Measurements from ENCODE around the gene CFAP119. TPM values are rescaled to one million over a fixed set of nuclear protein-coding genes. Genes with fewer than 3 reads are reported as not detected.

CFAP119 gene
- total and polyA plus RNA-seq, 2 experiments from 2014 or later: 5.0 to 6.1 TPM

DNA sequence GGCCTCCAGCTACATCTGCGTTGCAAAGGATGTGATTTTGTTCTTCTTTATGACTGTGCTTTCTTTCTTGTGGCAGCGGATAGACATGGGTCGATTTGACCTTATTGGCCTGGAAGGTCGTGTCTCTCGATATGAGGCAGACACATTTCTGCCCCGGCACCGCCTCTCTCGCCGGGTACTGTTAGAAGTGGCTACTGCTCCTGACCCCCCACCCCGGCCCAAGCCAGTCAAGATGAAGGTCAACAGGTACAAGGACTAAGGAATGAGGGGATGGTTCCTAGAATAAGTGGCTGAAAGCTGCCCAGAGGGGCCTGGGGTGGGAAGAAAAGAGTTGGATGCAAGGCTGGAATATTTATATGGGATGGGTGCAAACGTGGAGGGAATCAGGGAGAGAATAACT, 41.8 kb downstream of the CFAP119 start:
- H2AFZ ChIP-seq: no peak overlapping the region
- H3K9me3 ChIP-seq (ENCODE audit: low read depth): no peaks in the 10 kb centered on the region
- no peak for DNase-seq (ENCODE audit: low spot score)
- H3K9me2 ChIP-seq (replicated peaks; ENCODE audit: insufficient read depth): no peaks in the 10 kb centered on the region
- H4K20me1 ChIP-seq (ENCODE audit: insufficient read depth, poor library complexity, severe bottlenecking): peaks cover 19% of the 10 kb centered on the region
- H3K79me2 ChIP-seq: peaks cover 44% of the 10 kb centered on the region
- H3K36me3 ChIP-seq (replicated peaks; ENCODE audit: insufficient read depth, low read depth): peaks cover 4% of the 10 kb centered on the region
- no peak overlapping the region for H3K4me2 ChIP-seq
- 95% methylated on average over 11 of the region's 11 CpGs for WGBS (ENCODE audit: low lambda C conversion rate, missing lambda C conversion rate)
- TF ChIP-seq EZH2 (IDR thresholded peaks at IDR 0.05; ENCODE audit: borderline replicate concordance): no peak
- TF ChIP-seq, protein P1, sequence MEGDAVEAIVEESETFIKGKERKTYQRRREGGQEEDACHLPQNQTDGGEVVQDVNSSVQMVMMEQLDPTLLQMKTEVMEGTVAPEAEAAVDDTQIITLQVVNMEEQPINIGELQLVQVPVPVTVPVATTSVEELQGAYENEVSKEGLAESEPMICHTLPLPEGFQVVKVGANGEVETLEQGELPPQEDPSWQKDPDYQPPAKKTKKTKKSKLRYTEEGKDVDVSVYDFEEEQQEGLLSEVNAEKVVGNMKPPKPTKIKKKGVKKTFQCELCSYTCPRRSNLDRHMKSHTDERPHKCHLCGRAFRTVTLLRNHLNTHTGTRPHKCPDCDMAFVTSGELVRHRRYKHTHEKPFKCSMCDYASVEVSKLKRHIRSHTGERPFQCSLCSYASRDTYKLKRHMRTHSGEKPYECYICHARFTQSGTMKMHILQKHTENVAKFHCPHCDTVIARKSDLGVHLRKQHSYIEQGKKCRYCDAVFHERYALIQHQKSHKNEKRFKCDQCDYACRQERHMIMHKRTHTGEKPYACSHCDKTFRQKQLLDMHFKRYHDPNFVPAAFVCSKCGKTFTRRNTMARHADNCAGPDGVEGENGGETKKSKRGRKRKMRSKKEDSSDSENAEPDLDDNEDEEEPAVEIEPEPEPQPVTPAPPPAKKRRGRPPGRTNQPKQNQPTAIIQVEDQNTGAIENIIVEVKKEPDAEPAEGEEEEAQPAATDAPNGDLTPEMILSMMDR (IDR thresholded peaks at IDR 0.05; ENCODE audit: poor library complexity): no peak
- no peak for TF ChIP-seq EZH2phosphoT487 (IDR thresholded peaks at IDR 0.05; ENCODE audit: low read depth, severe bottlenecking, unreplicated experiment)
- H3K27ac ChIP-seq: no peak overlapping the region
- no peaks in the 10 kb centered on the region for H3K4me1 ChIP-seq (ENCODE audit: insufficient read depth)
- no peak overlapping the region for H3K4me3 ChIP-seq
- no peaks in the 10 kb centered on the region for H3K27me3 ChIP-seq

DNA sequence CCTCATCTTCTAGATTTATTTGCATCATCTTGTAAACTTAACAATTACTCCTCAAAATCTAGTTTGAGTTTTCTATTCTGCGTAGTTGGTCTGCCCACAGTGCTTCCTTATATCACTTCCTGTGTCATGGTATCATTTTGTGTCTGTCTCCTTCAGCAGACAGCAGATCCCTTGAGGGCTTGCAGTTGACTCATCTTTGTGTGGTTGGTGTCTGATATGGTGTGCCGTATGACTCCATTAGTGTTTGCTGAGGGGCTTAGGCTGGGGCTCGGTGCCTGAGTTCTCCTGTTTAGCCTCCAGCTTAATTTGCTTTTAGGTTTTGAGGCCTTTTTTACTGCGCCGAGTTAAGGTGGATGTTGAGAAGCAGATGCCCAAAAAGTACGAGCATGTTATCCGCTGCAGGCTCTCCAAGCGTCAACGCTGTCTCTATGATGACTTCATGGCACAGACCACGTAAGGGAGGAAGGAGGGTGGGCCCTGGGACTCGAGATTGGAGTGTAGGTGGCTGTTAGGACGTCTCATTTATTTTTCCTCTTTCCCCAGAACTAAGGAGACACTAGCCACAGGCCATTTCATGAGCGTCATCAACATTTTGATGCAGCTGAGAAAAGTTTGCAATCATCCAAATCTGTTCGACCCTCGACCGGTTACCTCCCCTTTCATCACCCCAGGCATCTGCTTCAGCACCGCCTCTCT, 46.0 kb downstream of the CFAP119 start:
- no peaks in the 10 kb centered on the region for H3K9me3 ChIP-seq (ENCODE audit: low read depth)
- no peaks in the 10 kb centered on the region for H3K4me1 ChIP-seq (ENCODE audit: insufficient read depth)
- no peak for TF ChIP-seq EZH2 (IDR thresholded peaks at IDR 0.05; ENCODE audit: borderline replicate concordance)
- no peak for TF ChIP-seq EZH2phosphoT487 (IDR thresholded peaks at IDR 0.05; ENCODE audit: low read depth, severe bottlenecking, unreplicated experiment)
- peak overlapping the region; percentile 74 for H3K27ac ChIP-seq
- H3K36me3 ChIP-seq (replicated peaks; ENCODE audit: insufficient read depth, low read depth): peaks cover 4% of the 10 kb centered on the region
- 87% methylated on average over 17 of the region's 17 CpGs for WGBS (ENCODE audit: low lambda C conversion rate, missing lambda C conversion rate)
- H3K4me2 ChIP-seq: no peak overlapping the region
- no peaks in the 10 kb centered on the region for H3K9me2 ChIP-seq (replicated peaks; ENCODE audit: insufficient read depth)
- H3K79me2 ChIP-seq: peaks cover 44% of the 10 kb centered on the region
- no peak overlapping the region for H2AFZ ChIP-seq
- no peaks in the 10 kb centered on the region for H3K27me3 ChIP-seq
- no peak for DNase-seq (ENCODE audit: low spot score)
- H4K20me1 ChIP-seq (ENCODE audit: insufficient read depth, poor library complexity, severe bottlenecking): peaks cover 22% of the 10 kb centered on the region
- no peak overlapping the region for H3K4me3 ChIP-seq

DNA sequence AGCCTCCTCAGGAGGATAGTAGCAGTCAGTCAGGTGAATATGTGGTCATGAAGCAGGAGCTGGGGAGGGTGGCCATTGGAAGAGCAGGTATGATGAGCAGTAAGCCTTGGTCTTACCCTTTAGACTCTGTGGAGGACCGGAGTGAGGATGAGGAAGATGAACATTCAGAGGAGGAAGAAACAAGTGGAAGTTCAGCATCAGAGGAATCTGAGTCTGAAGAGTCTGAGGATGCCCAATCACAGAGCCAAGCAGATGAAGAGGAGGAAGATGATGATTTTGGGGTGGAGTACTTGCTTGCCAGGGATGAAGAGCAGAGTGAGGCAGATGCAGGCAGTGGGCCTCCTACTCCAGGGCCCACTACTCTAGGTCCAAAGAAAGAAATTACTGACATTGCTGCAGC, 50.1 kb downstream of the CFAP119 start:
- peaks cover under 1% of the 10 kb centered on the region for H3K36me3 ChIP-seq (replicated peaks; ENCODE audit: insufficient read depth, low read depth)
- TF ChIP-seq, protein P1 (IDR thresholded peaks at IDR 0.05; ENCODE audit: poor library complexity): no peak
- TF ChIP-seq EZH2 (IDR thresholded peaks at IDR 0.05; ENCODE audit: borderline replicate concordance) (no peak), EZH2phosphoT487 (IDR thresholded peaks at IDR 0.05; ENCODE audit: low read depth, severe bottlenecking, unreplicated experiment) (no peak)
- no peaks in the 10 kb centered on the region for H3K4me1 ChIP-seq (ENCODE audit: insufficient read depth)

DNA sequence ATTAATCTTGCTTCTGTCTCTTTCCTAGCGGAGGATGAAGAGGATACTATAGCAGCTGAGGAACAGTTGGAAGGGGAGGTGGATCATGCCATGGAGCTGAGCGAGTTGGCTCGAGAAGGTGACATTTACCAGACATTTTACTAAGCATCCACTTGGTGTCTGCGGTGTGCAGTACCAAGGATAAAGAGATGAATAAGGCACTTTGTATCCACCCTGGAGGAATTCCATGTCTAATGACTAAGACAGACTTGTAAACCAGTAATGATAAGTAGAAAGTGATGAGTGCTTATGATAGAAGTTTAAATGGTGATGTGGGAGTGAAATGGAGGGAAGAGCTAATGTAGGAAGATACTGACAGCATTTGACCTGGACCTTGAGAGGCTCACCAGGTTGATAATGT, 50.9 kb downstream of the CFAP119 start:
- Histone ChIP-seq H3K4me3 (no peak overlapping the region), H3K79me2 (peaks cover 25% of the 10 kb centered on the region), H2AFZ (no peak overlapping the region), H3K27me3 (no peaks in the 10 kb centered on the region), H3K4me2 (no peak overlapping the region), H3K4me1 (ENCODE audit: insufficient read depth) (no peaks in the 10 kb centered on the region), H3K9me2 (replicated peaks; ENCODE audit: insufficient read depth) (no peaks in the 10 kb centered on the region), H3K36me3 (replicated peaks; ENCODE audit: insufficient read depth, low read depth) (peaks cover 8% of the 10 kb centered on the region), H3K27ac (no peak overlapping the region), H3K9me3 (ENCODE audit: low read depth) (no peaks in the 10 kb centered on the region), H4K20me1 (ENCODE audit: insufficient read depth, poor library complexity, severe bottlenecking) (peaks cover 6% of the 10 kb centered on the region)
- no peak for TF ChIP-seq EZH2phosphoT487 (IDR thresholded peaks at IDR 0.05; ENCODE audit: low read depth, severe bottlenecking, unreplicated experiment)
- no peak for TF ChIP-seq EZH2 (IDR thresholded peaks at IDR 0.05; ENCODE audit: borderline replicate concordance)
- TF ChIP-seq, protein P1 (IDR thresholded peaks at IDR 0.05; ENCODE audit: poor library complexity): no peak
- WGBS (ENCODE audit: low lambda C conversion rate, missing lambda C conversion rate): 92% methylated on average over 4 of the region's 4 CpGs
- no peak for DNase-seq (ENCODE audit: low spot score)

More for the DNA sequence above, 50.1 kb downstream of the CFAP119 start:
- no peak overlapping the region for H3K4me2 ChIP-seq
- H3K9me2 ChIP-seq (replicated peaks; ENCODE audit: insufficient read depth): no peaks in the 10 kb centered on the region
- peaks cover 7% of the 10 kb centered on the region for H4K20me1 ChIP-seq (ENCODE audit: insufficient read depth, poor library complexity, severe bottlenecking)
- H3K9me3 ChIP-seq (ENCODE audit: low read depth): no peaks in the 10 kb centered on the region
- peaks cover 22% of the 10 kb centered on the region for H3K79me2 ChIP-seq
- no peak overlapping the region for H3K4me3 ChIP-seq
- 100% methylated on average over 1 of the region's 1 CpG for WGBS (ENCODE audit: low lambda C conversion rate, missing lambda C conversion rate)
- no peak overlapping the region for H3K27ac ChIP-seq
- no peak for DNase-seq (ENCODE audit: low spot score)
- no peaks in the 10 kb centered on the region for H3K27me3 ChIP-seq
- H2AFZ ChIP-seq: no peak overlapping the region

All from hepatocyte (in vitro differentiated cells).